NK-92 (cell line): ENCODE data around the gene TCEA2.

ENCODE experiments used
- DNase-seq: peaks from one replicate; lab custom pipeline; 2025; ENCODE audit not compliant: unreplicated experiment; lab: John Stamatoyannopoulos, UW

The TCEA2 gene

GRCh38 chr20:64119301-64119680 is 56.3 kb downstream of the TCEA2 start:
- no peak for DNase-seq

- no peak for DNase-seq
Measured at GRCh38 chr20:64119681-64120341, 56.8 kb downstream of the TCEA2 start.

- DNase-seq, result no peak
Measured at GRCh38 chr20:64121586-64121985, 58.6 kb downstream of the TCEA2 start.
